Adrenal gland (tissue), 5 donors: ENCODE measurements around the gene CMPK1.

Experiments used
- CTCF ChIP-seq, 6 experiments: fragments of 450-650 bp in 4 of 6; fragments of 200-600 bp in 2 of 6; sonication (generic) in 1 of 6; IDR thresholded peaks; 1 replicate in 5 of 6; 2 replicates in 1 of 6; pipeline versions ENCODE4 v1.5.1 to v1.8.0; 2016 to 2021; ENCODE audit warnings: antibody characterized with exemption in 6 of 6, mild to moderate bottlenecking in 2 of 6, moderate library complexity in 1 of 6
- POLR2A ChIP-seq, 2 donors: fragments of 450-650 bp; IDR thresholded peaks; one replicate each; pipeline ENCODE4 v1.6.1; 2017; ENCODE audit warnings: antibody characterized with exemption in 2 of 2, mild to moderate bottlenecking in 2 of 2, moderate library complexity in 1 of 2
- donor health status: DM: no; HTN: no; CAD: no.

GRCh38 chr1:47313915-47314664, 19.5 kb upstream of the CMPK1 start, which contains the start of gene STIL:
- no peak for TF ChIP-seq CTCF (IDR thresholded peaks at IDR 0.05)
- peak in 1 of 2 donors; percentile 74 for TF ChIP-seq POLR2A (IDR thresholded peaks at IDR 0.05)
